GM12878 (cell line): ENCODE measurements around the gene IL6R. TPM values are rescaled to one million over a fixed set of nuclear protein-coding genes. Genes with fewer than 3 reads are reported as not detected.
A peak's percentile ranks its signal among the peaks of the same experiment; 100 is the strongest.

Experiments
- ATAC-seq: fragments of 200-7000 bp; cut with Tn5 transposase; 3 replicates; pipeline ENCODE4 v1.9.1; 2020; ENCODE audit warnings: mild to moderate bottlenecking, moderate library complexity
- BruUV-seq: library from RNA; stranded (reverse); fragments of 400-500 nt; replicated peaks from 2 replicates; lab custom pipeline; 2021; lab: Mats Ljungman, UMichigan
- CTCF ChIA-PET: fragments of 300-600 bp; sonication (Branson Sonifier 250); formaldehyde crosslinking; extraction: SDS; loops from one replicate; lab custom pipeline; 2021; ENCODE audit warnings: inconsistent platforms; lab: Yijun Ruan, JAX
- POLR2A ChIA-PET: fragments of 350-600 bp; formaldehyde crosslinking; extraction: SDS; loops from one replicate; lab custom pipeline; 2021; ENCODE audit warnings: inconsistent platforms; lab: Charles Lee
- RAD21 ChIA-PET: fragments of 300-600 bp; sonication (Branson Sonifier 250); formaldehyde crosslinking; loops from one replicate; lab custom pipeline; 2023; ENCODE audit warnings: antibody characterized with exemption; ENCODE audit not compliant: unreplicated experiment; lab: Charles Lee
- SMC1A ChIA-PET: fragments of 300-600 bp; sonication (Branson Sonifier 250); formaldehyde crosslinking; loops from one replicate; lab custom pipeline; 2023; ENCODE audit not compliant: unreplicated experiment, uncharacterized antibody; lab: Charles Lee
- DNase-seq: peaks from one replicate; pipeline ENCODE4 v3.0.0-alpha.2; 2011; ENCODE audit warnings: low read depth, low spot score
- FAIRE-seq: peaks from 3 replicates; lab custom pipeline; 2011; peaks lifted over from hg19 to GRCh38; lab: Jason Lieb, UNC
- H2AFZ ChIP-seq: 2 replicates; pipeline ENCODE4 v1.6.0; 2011; ENCODE audit warnings: low read depth, low read length, control low read depth; ENCODE audit not compliant: control insufficient read depth
- H3K27ac ChIP-seq: 2 replicates; pipeline ENCODE4 v1.5.1; 2011; ENCODE audit warnings: control low read depth; ENCODE audit not compliant: control insufficient read depth, insufficient read depth
- H3K27me3 ChIP-seq, 2 experiments: replicated peaks in 1 of 2; 2 replicates each; pipeline versions ENCODE4 v1.6.0 to v1.6.1; 2011; ENCODE audit warnings: low read length in 1 of 2; ENCODE audit not compliant: control insufficient read depth in 2 of 2, insufficient read depth in 2 of 2
- H3K36me3 ChIP-seq, 2 experiments: 2 replicates each; pipeline ENCODE4 v1.5.1; 2011; ENCODE audit warnings: low read length in 1 of 2; ENCODE audit not compliant: control insufficient read depth in 2 of 2, insufficient read depth in 2 of 2
- H3K4me1 ChIP-seq: 2 replicates; pipeline ENCODE4 v1.6.1; 2011; ENCODE audit warnings: mild to moderate bottlenecking, low read length, moderate library complexity, mixed read lengths; ENCODE audit not compliant: control insufficient read depth, insufficient read depth
- H3K4me2 ChIP-seq: 2 replicates; pipeline ENCODE4 v1.6.0; 2011; ENCODE audit warnings: control low read depth; ENCODE audit not compliant: control insufficient read depth, insufficient read depth
- H3K4me3 ChIP-seq: fragments of 200-600 bp; sonication (generic); 2 replicates; pipeline ENCODE4 v1.5.1; 2016
- H3K79me2 ChIP-seq: 2 replicates; pipeline ENCODE4 v1.6.0; 2011; ENCODE audit warnings: low read length; ENCODE audit not compliant: control insufficient read depth, insufficient read depth
- H3K9ac ChIP-seq: 2 replicates; pipeline ENCODE4 v1.8.0; 2011; ENCODE audit warnings: low read length, control low read depth, mixed read lengths; ENCODE audit not compliant: control insufficient read depth, insufficient read depth
- H3K9me3 ChIP-seq: replicated peaks from 3 replicates; pipeline ENCODE4 v1.5.1; 2011; ENCODE audit warnings: mild to moderate bottlenecking, low read length; ENCODE audit not compliant: control insufficient read depth, insufficient read depth
- H4K20me1 ChIP-seq: 2 replicates; pipeline ENCODE4 v1.6.0; 2011; ENCODE audit not compliant: control insufficient read depth, insufficient read depth
- BRCA1 ChIP-seq: IDR thresholded peaks from 2 replicates; pipeline ENCODE4 v1.6.1; 2011; ENCODE audit warnings: low read depth, low read length, improper control_type of control experiment
- CHD4 ChIP-seq: fragments of 200-600 bp; sonication (generic); IDR thresholded peaks from 2 replicates; pipeline ENCODE4 v1.6.1; 2016; ENCODE audit warnings: mild to moderate bottlenecking
- EED ChIP-seq: sonication (generic); IDR thresholded peaks from 2 replicates; pipeline ENCODE4 v1.6.1; 2016; ENCODE audit warnings: antibody characterized with exemption, low read depth
- ELK1 ChIP-seq: IDR thresholded peaks from 2 replicates; pipeline ENCODE4 v1.6.1; 2012; ENCODE audit warnings: low read depth, low read length, improper control_type of control experiment
- IRF5 ChIP-seq: fragments of 450-650 bp; IDR thresholded peaks from 2 replicates; pipeline ENCODE4 v1.6.1; 2017; ENCODE audit warnings: borderline replicate concordance
- PKNOX1 ChIP-seq: fragments of 450-650 bp; IDR thresholded peaks from 2 replicates; pipeline ENCODE4 v1.6.1; 2016; ENCODE audit warnings: mild to moderate bottlenecking
- RUNX3 ChIP-seq: IDR thresholded peaks from 2 replicates; pipeline ENCODE4 v1.6.1; 2012; ENCODE audit warnings: low read length, inconsistent platforms
- ZNF274 ChIP-seq: IDR thresholded peaks from one replicate; pipeline ENCODE4 v1.8.0; 2011; ENCODE audit not compliant: insufficient read length, insufficient read depth
- WGBS: methylation state at CpG from one replicate; pipeline ENCODE4 v1.1.6; 2016; ENCODE audit warnings: low lambda C conversion rate; ENCODE audit not compliant: insufficient replicate concordance, insufficient coverage; ENCODE audit errors: missing lambda C conversion rate; 5-methylcytosine and 5-hydroxymethylcytosine counted together
- in situ Hi-C: fragments of 300-500 bp; cut with MboI; formaldehyde crosslinking; loops from 9 replicates; pipeline ENCODE4 v1.14.3; 2018; ENCODE audit warnings: mixed read lengths
- intact Hi-C: fragments of 100-400 bp; cut with micrococcal nuclease; formaldehyde crosslinking; loops from one replicate; pipeline ENCODE4 v1.14.2; 2022; ENCODE audit not compliant: unreplicated experiment
- polyA plus RNA-seq, 11 experiments: library from polyadenylated mRNA; depleted of rRNA in 4 of 11; unstranded in 6 of 11; stranded (reverse) in 5 of 11; fragments of >200 nt; fragmentation: Nextera tagmentation in 4 of 11; fragmentation: Illumina TruSeq in 1 of 11; extraction: Ambion mirVana in 4 of 11; extraction: Trizol in 1 of 11; gene quantifications; 1 replicate in 1 of 11; 2 replicates in 10 of 11; pipeline versions ENCODE4 v1.2.1 to v1.2.3, GENCODE V29; 2011 to 2016; ENCODE audit warnings: inconsistent platforms in 2 of 11, missing spikeins in 2 of 11, low read depth in 1 of 11
- total RNA-seq, 4 experiments: library from RNA; depleted of rRNA in 3 of 4; stranded (reverse); fragments of >200 nt in 3 of 4; fragmentation: Illumina TruSeq in 1 of 4; extraction: Trizol in 1 of 4; gene quantifications; 2 replicates each; pipeline versions ENCODE4 v1.2.1 to v1.2.3, GENCODE V29; 2013 to 2021

The IL6R gene
- total and polyA plus RNA-seq, 10 of the 15 experiments (the other 5 are each of a cell fraction or from before 2014, with no cell fraction given), result 1.9 to 43.4 (median 17.5) TPM

GRCh38 chr1:154407198-154408091 lies 2.3 kb downstream of the IL6R start (continued):
- TF ChIP-seq PKNOX1 (no peak), IRF5 (peak; percentile 36; the same call in 1 of the 2 replicates), BRCA1 (no peak), EED (peak; percentile 100), CHD4 (0 out of 2 replicates have a peak, but pooled peaks have one; percentile 39), ZNF274 (no peak)

GRCh38 chr1:154408174-154408777 lies 3.1 kb downstream of the IL6R start:
- ATAC-seq (peak; percentile 10), DNase-seq (no peak), FAIRE-seq (peak; percentile 13)
- intact Hi-C loops, result no loop called here
- ChIA-PET RAD21 (interaction anchor here (1.0 to 8.3 kb wide), 10 partner anchors 10 to 82 kb away, joined by 3 to 80 read pairs (median 12); no protein-coding TSS in a partner anchor), POLR2A (interaction anchor here (0.5 to 2.9 kb wide), 9 partner anchors 8 to 856 kb away, joined by 3 to 20 read pairs (median 6); no protein-coding TSS in a partner anchor), SMC1A (interaction anchor here (0.8 to 8.0 kb wide), 12 partner anchors 9 to 139 kb away, joined by 3 to 89 read pairs (median 8); no protein-coding TSS in a partner anchor), CTCF (interaction anchor here (0.9 to 6.7 kb wide), 10 partner anchors 8 to 677 kb away, joined by 3 to 67 read pairs (median 8); no protein-coding TSS in a partner anchor)
- WGBS, result 6% methylated on average over 7 of the region's 7 CpGs
- H4K20me1 ChIP-seq, result no peaks in the 10 kb centered on the region
- H3K4me3 ChIP-seq, result peak overlapping the region; percentile 75
- in situ Hi-C loops, result no loop called here
- peak overlapping the region; percentile 94 for H3K4me2 ChIP-seq
- H3K9ac ChIP-seq, result peak overlapping the region; percentile 22
- H3K27ac ChIP-seq, result peak overlapping the region; percentile 83
- no TSS peak for BruUV-seq
- peaks cover 80% of the 10 kb centered on the region for H3K4me1 ChIP-seq
- no peaks in the 10 kb centered on the region for H3K27me3 ChIP-seq
- no peaks in the 10 kb centered on the region for H3K9me3 ChIP-seq
- H2AFZ ChIP-seq, result peak overlapping the region; percentile 45
- H3K36me3 ChIP-seq, result no peaks in the 10 kb centered on the region
- peaks cover 20% of the 10 kb centered on the region for H3K79me2 ChIP-seq
- 0 out of 2 replicates have a peak, but pooled peaks have one; percentile 20 for TF ChIP-seq RUNX3
- TF ChIP-seq ELK1, result no peak
